HG03558 (cell line): Measurements from ENCODE around the gene FARSB.
A peak's percentile ranks its signal among the peaks of the same experiment; 100 is the strongest.

Experiments used
- ATAC-seq: cut with Tn5 transposase; IDR thresholded peaks from one replicate; pipeline ENCODE4 v1.9.1; 2021; ENCODE audit warnings: moderate number of reproducible peaks; ENCODE audit not compliant: unreplicated experiment; ENCODE audit errors: extremely low read depth

FARSB gene

DNA sequence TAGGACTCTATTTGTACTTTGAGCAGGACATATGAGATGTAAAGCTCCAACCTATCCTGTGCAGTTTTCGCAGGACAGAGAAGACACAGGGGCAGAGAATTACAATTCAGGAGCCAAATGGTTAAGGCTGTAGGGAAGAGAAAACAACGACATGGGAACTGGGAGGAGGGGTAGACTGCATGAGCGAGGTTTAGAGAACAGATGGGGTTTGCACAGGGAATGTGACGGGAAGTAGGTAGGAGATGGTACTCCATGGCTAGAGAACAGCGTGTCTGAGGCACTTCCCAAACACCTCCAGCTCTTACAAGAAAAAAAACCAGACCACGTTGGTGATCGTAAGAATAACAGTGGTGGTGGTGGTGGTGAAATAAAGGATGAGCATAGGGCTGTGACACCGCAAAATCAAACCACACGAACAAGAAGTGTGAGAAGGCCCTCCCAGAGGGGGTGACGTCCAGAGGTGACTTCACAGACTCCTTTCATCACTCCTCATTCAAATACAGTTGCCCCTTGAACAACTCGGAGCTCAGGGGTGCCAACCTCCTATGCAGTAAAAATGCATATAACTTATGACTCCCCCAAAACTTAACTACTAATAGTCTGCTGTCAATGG lies 92.7 kb downstream of the FARSB start:
- ATAC-seq = no peak

DNA sequence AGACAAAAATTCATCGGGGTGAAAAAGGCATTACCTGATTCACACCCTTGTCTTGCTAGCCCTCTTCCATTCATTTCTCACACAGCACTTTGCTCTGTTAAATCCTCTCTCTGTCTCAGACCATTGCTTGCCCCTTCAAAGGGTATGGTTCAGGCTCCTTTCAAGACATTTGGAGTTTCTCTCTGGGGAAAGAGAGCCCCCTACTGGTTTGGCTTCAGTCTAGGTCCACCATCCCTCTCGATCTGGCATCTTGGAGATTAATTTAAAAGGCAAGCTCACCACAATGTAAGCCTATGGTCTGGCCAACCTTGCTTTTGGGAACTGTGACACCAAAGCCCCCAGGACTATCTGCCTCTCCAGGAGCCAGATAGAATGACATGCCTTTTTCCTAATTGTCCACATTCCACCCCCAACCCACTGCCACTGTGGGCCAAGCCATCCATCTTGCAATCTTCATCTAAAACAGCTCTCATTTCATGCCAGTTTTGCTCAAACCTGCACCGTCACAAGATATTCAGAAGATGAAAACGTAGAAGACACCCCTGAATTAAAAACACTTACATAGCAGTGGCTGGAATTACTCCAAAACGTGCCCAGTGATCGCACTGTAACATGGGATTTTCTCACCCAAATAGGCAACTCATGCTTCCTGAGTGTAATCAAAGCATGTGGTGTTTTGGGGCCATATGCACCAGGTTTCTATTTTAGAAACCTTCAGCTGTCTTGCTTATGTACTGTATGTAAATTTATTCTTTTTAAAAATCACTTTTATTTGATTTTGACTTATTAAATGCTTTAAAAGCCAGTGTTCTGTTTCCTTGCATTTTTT lies 93.9 kb downstream of the FARSB start:
- ATAC-seq = peak; percentile 77

DNA sequence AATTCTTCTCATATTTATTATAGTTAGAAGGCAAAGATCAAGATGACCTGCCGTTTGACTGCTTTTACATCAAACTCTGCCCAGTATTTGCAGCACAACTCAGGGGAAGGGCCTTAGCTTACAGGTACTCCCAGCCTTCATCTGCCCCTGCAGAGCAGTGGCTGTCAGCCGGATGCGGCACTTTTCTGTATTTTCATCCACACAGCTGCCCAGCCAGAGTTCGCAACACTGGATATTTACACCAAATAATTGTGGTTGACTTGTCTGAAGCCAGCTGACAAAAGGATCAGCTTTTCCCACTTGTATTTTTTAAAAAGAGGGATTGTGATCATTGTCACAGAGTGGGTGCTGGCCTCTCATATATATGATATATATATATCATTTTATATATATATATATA lies 94.7 kb downstream of the FARSB start:
- no peak for ATAC-seq

DNA sequence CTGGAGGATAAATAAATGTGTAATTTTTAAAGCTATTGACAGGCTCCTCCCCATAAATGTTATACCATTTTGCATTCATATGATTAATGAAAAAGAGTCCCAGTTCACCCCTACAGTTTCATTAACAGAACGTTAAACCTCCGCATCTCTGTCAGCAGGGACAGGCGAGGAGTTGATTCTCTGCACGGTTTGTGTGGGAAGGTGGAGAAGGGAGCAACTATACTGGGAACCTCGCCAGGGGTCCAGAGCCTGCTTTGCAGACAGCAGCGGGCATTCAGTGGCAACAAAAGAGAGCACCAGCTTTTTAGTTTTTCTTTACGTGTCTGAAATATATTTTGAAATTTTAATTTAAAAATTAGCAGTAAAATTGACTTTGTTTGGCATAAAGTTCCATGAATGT lies 101.4 kb downstream of the FARSB start:
- ATAC-seq = no peak

DNA sequence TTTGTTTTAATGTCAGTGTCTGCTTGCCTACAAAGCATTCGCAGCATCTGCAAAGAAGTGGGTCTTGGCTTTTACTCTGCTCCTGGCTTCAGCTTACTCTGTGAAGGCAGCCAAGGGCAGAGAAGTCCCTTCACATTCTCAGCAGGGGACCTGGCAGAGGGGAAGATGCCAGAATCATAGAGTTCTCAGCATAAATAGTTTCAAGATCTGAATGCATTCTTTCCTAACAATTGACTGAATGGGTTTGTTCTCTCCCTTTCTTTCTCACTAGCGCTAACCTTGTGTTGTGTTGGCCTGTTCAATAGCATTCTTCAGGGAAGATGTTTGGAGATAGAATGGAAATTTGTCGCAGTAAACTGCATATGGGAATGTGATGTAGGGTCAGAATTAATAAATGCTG lies 106.9 kb downstream of the FARSB start:
- no peak for ATAC-seq

DNA sequence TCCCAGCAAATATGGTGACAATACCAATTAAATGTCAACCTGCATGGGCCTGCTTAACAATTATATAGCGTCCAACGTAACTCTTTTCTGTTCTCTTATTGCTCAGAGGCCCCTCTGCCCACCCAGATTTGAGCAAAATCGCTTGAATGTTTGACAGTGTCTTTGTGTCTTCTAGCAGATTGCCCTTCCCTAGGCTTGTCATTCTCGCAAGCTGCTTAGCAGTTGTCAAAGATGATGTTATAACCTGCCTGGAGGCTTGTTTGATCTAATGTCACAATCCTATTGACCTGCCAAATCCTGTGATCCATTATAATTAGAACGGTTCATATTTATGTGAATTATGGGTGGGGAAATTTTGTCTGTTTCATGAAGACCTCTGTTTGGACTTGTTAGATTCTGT lies 108.8 kb downstream of the FARSB start:
- no peak for ATAC-seq

DNA sequence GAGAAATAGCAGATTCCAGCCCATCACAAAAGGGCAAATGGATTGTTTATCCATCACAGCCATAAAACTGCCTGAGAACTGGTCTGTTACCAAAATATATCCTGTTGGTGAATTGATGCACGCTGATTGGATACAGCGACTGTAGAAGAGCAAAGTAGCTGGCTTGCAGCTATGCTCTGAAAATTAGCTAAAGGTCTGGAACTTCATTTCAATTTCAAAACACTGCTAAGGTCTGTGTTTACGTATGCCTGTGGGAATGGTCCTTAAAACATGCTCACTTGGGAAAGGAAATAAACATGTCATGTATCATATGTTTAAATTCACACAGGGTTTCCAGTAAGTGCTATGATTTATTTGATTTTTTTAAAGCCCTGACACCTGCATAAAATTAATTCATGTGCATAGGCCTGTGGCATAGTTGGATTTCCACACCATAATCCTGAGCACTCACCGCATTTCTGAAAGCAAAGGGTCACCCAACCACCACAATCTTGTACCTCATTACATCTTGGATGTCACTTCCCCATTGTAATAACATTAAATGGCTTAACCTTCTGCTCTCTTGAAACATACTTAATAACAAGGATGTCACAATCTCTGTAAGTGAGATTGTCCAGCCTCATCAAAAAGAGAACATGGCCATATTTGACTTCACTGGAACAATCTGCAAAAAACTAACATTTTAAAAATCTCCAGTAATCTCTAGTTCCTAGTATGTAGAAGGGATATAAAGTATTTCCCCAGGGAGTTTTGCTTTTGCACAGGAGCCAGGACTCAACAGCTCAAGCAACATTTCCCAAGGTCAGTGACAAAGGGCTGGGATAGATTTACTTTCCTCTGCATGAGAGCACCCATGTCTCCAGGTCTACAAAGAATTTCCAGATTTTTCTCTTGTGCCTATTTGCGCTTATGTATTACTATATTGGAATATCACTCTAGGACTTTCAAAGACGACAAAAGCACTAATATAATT lies 109.8 kb downstream of the FARSB start:
- ATAC-seq = no peak

DNA sequence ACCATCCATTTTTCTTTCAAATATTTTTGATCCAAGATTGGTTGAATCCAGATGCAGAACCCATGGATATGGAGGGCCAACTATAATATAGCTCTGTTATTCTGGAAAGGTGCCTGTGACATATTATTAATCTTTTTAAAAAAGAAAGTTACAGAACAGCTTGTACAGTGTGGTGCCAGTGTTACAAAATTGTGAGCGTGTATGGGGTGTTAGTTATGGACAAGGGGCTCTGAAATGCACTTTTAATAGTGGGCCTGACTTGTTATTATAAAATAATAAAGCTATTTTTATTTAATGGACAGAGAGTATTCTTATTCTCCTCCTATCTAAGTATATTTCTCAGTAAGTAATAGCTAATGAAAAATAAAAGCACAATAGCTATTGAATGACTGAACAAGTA lies 111.2 kb downstream of the FARSB start:
- ATAC-seq = no peak

DNA sequence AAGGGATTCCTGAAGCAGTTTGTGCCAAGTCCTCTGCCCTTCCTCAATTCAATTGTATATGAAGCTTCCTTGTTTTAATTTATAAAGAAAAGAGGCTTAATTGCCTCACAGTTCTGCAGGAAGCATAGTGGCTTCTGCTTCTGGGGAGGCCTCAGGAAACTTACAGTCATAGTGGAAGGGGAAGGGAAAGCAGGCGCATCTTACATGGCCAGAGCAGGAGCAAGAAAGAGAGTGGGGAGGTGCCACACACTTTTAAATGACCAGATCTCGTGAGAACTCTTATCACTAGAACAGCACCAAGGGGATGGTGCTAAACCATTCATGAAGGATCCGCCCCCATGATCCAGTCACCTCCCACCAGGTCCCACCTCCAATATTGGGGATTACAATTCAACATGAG lies 117.4 kb downstream of the FARSB start:
- ATAC-seq = no peak

DNA sequence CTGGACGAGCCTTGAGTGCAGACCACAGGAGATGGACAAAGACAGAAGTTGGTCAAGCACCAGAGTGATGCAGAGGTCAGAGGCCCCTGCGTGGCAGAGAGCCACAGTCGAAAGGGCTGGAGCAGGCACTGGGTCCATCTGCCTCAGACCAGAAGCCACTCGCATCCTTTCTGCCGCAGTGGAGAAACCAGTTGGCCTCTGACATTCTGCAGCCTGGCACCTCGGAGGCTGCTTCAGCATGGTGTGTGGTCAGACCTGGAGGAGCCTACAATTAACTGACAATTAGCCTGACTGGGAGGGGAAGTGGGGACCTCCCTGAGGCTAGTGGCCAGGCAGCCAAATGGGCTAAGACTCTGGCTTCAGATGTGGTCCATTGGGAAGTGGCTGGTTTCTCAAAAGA lies 120.4 kb downstream of the FARSB start:
- no peak for ATAC-seq

DNA sequence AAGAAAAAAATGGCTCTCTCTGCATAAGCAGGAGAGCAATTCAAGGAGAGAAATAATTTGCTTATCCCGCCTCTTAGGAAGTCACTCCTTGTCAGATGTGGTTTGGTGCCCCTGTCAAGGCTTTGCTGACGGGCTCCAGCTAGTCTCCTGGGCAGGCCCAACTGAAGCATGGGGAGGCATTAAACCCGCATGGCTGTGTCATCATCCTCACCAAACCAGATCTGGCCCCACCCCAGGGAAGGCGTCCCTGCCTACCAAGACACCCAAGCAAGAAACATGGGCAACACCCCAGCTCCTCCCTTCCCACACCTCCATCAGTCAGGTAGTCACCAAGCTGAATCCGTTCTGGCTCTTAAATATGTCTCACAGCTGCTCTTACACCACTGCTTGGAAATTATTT lies 123.6 kb downstream of the FARSB start:
- ATAC-seq = no peak

DNA sequence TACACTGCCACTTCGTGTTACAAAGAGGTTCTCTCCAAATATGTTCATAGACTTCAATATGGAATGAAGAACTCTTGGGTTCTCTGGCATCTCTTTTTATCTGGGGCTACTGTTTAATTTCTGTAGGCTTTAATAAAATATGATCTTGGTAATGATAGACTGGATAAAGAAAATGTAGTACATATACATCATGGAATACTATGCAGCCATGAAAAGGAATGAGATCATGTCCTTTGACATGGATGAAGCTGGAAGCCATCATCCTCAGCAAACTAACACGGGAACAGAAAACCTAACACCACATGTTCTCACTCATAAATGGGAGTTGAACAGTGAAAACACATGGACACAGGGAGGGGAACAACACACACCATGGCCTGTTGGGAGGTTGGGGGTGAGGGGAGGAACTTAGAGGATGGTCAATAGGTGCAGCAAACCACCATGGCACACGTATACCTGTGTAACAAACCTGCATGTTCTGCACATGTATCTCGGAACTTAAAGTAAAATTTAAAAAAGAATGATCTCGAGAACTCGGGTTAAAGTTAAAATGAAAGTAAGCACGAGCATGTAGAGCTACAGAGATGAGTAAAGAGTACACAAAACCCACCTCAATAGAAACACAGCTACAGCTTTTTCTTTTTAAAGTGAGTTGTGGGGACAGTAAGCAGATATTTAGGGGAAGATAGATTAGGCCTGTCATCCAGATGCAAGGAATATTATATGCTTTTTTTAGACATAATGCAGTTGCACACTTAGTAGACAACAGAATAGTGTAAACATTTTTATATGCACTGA lies 129.2 kb downstream of the FARSB start:
- ATAC-seq = no peak

DNA sequence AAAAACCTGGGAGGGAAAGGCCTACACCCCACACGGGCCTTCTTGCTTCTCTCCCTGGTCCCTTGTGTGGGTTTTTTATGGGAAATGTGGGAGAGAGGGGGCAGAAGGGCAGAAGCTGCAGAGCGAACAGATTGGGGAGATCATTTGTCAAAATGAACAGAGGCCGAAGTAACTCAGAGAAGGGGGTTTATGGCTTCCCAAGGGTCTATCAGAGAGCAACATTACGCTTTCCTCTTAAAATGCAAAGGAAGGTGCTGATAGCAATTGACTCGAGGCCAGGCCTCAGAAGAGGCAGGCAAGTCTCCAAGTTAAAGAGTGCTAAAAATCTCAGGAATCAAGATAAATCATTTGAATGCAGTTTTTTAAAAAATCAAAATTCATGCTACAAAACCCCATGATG lies 130.1 kb downstream of the FARSB start:
- no peak for ATAC-seq

DNA sequence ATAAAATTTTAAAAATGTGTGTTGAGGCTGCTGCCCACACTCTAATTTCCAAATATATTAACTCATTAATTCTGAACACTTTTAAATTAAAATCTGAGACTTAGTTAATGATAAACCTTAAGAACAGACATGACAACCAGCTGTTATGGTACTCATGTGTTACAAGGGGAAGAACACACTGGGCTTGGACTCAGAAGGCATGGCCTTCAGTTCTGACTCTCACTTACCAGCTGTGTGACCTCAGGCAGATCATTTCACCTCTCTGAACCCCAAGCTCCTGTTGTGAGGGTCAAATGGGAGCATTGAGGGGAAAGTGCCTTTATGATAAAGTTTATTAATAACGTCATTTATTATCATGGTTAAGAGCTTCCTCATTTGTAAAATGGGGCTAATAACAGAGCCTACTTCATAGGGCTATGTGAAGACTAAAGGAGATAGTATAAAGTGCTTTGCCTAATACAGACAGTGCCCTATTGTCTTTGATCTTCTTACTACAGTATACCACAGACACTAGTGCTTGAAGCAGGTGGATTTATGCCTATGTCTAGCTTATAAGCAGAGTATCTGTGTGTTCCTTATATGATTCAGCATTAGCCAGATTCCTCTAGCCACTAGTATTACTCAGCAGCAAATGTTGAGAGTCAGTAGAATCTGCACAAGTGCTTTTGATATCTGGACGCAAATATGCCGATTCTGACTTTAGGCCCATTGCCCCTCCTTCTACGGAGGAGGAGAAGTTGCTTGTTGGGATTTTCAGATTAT lies 131.9 kb downstream of the FARSB start:
- no peak for ATAC-seq

DNA sequence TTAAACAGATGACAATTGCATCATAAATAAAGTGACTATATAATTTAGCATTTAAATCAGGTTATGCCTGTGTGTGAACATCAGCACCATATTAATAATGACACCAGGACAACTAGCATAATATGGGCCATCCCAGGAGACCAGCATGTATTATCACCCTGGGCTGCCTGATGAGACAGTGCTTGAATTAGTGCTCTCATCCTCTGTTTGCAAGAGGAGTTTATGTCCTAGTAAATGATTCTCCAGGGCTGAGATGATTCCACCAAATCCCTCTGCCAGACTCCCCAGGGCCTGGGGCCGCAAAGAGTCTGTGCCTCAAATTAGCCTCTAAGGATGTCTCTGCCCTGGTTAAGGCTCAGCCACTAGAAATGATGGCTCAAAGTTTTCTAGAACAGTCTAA lies 133.8 kb downstream of the FARSB start:
- ATAC-seq = no peak

DNA sequence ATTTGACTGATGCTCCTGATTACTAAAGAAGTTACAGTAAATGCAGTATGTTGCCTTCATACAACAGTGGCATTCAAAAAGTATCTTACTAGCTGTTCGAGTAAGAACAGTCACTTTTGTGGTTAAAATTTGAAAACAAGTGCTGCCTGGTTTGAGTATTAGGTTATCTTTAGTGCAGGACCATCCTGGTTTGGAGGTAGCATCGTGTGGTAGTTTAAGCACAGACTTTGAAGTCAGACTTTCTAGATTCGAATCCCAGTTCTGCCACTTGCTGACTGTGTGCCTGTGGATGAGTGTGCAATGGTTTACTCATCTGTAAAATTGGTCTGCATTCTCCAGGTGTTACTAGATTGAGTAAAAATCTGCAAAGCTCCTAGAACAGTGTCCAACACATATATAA lies 134.8 kb downstream of the FARSB start:
- peak; percentile 66 for ATAC-seq
